ENCODE results near the gene TEK. TPM values are rescaled to one million over a fixed set of nuclear protein-coding genes. Genes with fewer than 3 reads are reported as not detected.

TEK gene
- total and polyA plus RNA-seq, 7 experiments from 2014 or later = not detected

DNA sequence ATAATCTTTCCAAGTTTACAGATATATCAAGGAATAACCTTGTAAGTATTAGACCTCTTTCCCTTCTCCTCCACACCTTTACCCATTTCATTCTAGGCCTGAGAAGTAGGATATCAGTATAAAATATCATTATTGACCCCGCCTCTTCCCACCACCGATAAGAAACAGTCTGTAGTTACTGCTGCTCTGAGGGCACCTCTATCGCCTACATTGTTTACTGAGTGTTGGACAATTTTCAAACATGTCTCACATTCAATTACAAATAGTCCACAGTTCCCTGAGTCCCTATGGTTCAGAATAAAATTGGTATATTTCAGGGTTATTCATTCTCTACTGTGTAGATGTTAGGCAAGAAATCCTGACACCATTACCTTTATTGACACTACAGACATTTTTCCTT is 73.4 kb downstream of the TEK start:
- CTCF ChIA-PET = no interaction called here
- no peak overlapping the region for H3K4me3 Mint-ChIP-seq
- no peaks in the 10 kb centered on the region for H3K4me1 Mint-ChIP-seq
- intact Hi-C loops (cut with micrococcal nuclease) = no loop called here
- ATAC-seq (no peak), DNase-seq (no peak)
- H3K27ac ChIP-seq (ENCODE audit: low read depth, low read length) = no peak overlapping the region
- no peaks in the 10 kb centered on the region for H3K36me3 ChIP-seq (ENCODE audit: control insufficient read depth in 2 of 3, insufficient read depth in 3 of 3, low read length in 3 of 3)
- H3K4me1 ChIP-seq (ENCODE audit: control insufficient read depth in 2 of 2, insufficient read depth in 2 of 2, low read length in 2 of 2) = no peaks in the 10 kb centered on the region
- peaks cover 0 to 13% (median 4%) of the 10 kb centered on the region in 11 donors for H3K9me3 Mint-ChIP-seq
- no peaks in the 10 kb centered on the region for H3K27me3 ChIP-seq (ENCODE audit: control insufficient read depth in 2 of 2, insufficient read depth in 2 of 2, low read length in 2 of 2)
- POLR2A ChIA-PET = no interaction called here
- H3K36me3 Mint-ChIP-seq = peaks cover 0 to 4% (median 0%) of the 10 kb centered on the region in 5 donors
- no peak overlapping the region for H3K27ac Mint-ChIP-seq
- H3K27me3 Mint-ChIP-seq = peaks cover 0 to 18% (median 14%) of the 10 kb centered on the region in 5 donors
- H3K4me3 ChIP-seq (ENCODE audit: low read length) = no peak overlapping the region
- H3K9me3 ChIP-seq (ENCODE audit: control insufficient read depth in 2 of 3, low read length in 3 of 3) = no peaks in the 10 kb centered on the region

DNA sequence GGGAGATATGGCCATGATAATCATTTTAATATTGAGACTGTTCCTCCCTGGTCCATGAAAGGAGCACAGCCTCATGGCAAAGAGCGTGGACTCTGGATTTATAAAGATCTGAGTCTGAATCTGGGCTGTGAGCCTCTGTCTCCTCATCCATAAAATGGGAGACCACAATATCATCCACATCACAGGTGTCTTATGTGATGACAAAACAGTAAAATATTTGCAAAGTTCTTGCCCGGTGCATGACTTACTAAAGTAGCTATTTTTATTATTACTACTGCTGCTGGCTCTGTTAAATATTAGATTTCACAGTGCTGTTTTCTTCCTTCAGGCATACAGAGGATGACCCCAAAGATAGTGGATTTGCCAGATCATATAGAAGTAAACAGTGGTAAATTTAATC is 74.1 kb downstream of the TEK start:
- POLR2A ChIA-PET = no interaction called here
- no peak overlapping the region for H3K27ac Mint-ChIP-seq
- no peak for ATAC-seq
- intact Hi-C loops (cut with micrococcal nuclease) = no loop called here
- no peak overlapping the region for H3K4me3 Mint-ChIP-seq
- no peaks in the 10 kb centered on the region for H3K4me1 Mint-ChIP-seq
- H3K27me3 Mint-ChIP-seq = peaks cover 0 to 18% (median 14%) of the 10 kb centered on the region in 5 donors
- Histone ChIP-seq H3K9me3 (ENCODE audit: control insufficient read depth in 2 of 3, low read length in 3 of 3) (no peaks in the 10 kb centered on the region), H3K4me1 (ENCODE audit: control insufficient read depth in 2 of 2, insufficient read depth in 2 of 2, low read length in 2 of 2) (no peaks in the 10 kb centered on the region), H3K36me3 (ENCODE audit: control insufficient read depth in 2 of 3, insufficient read depth in 3 of 3, low read length in 3 of 3) (no peaks in the 10 kb centered on the region), H3K4me3 (ENCODE audit: low read length) (no peak overlapping the region), H3K27ac (ENCODE audit: low read depth, low read length) (no peak overlapping the region), H3K27me3 (ENCODE audit: control insufficient read depth in 2 of 2, insufficient read depth in 2 of 2, low read length in 2 of 2) (no peaks in the 10 kb centered on the region)
- H3K36me3 Mint-ChIP-seq = peaks cover 0 to 1% (median 0%) of the 10 kb centered on the region in 5 donors
- CTCF ChIA-PET = no interaction called here
- no peak for DNase-seq
- H3K9me3 Mint-ChIP-seq = peaks cover 0 to 8% (median 3%) of the 10 kb centered on the region in 11 donors

DNA sequence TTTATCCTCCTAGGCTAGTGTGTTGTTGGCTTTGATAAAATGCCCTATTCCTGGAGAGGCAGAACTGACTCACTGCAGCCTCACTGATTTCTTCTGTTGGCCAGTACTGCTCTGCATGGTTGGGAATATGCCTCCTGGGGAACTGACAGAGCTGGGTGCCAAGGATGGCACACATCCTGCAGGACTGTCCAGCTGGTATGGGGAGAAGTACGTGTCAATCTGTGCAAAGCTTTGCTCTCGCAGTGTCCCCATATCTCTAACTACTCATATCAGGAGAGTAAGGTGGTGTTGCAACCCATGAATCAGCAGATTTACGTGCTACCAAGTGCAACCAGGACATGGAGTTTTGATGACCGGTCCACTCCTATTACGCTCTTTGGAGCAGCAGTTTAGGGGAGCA is 74.7 kb downstream of the TEK start:
- CTCF ChIA-PET = no interaction called here
- no peaks in the 10 kb centered on the region for H3K36me3 ChIP-seq (ENCODE audit: control insufficient read depth in 2 of 3, insufficient read depth in 3 of 3, low read length in 3 of 3)
- ATAC-seq = no peak
- H3K27ac ChIP-seq (ENCODE audit: low read depth, low read length) = no peak overlapping the region
- POLR2A ChIA-PET = no interaction called here
- Mint-ChIP-seq H3K4me3 (no peak overlapping the region), H3K9me3 (peaks cover 0 to 5% (median 0%) of the 10 kb centered on the region in 11 donors), H3K27me3 (peaks cover 0 to 18% (median 14%) of the 10 kb centered on the region in 5 donors), H3K4me1 (no peaks in the 10 kb centered on the region), H3K27ac (no peak overlapping the region), H3K36me3 (no peaks in the 10 kb centered on the region)
- intact Hi-C loops (cut with micrococcal nuclease) = no loop called here
- H3K27me3 ChIP-seq (ENCODE audit: control insufficient read depth in 2 of 2, insufficient read depth in 2 of 2, low read length in 2 of 2) = no peaks in the 10 kb centered on the region
- no peaks in the 10 kb centered on the region for H3K9me3 ChIP-seq (ENCODE audit: control insufficient read depth in 2 of 3, low read length in 3 of 3)
- no peaks in the 10 kb centered on the region for H3K4me1 ChIP-seq (ENCODE audit: control insufficient read depth in 2 of 2, insufficient read depth in 2 of 2, low read length in 2 of 2)
- no peak overlapping the region for H3K4me3 ChIP-seq (ENCODE audit: low read length)
- DNase-seq = no peak

- Mint-ChIP-seq H3K27ac (no peak overlapping the region), H3K27me3 (peaks cover 0 to 18% (median 14%) of the 10 kb centered on the region in 5 donors), H3K4me1 (no peaks in the 10 kb centered on the region), H3K9me3 (peaks cover 0 to 3% (median 0%) of the 10 kb centered on the region in 11 donors), H3K4me3 (no peak overlapping the region), H3K36me3 (no peaks in the 10 kb centered on the region)
- Histone ChIP-seq H3K27me3 (ENCODE audit: control insufficient read depth in 2 of 2, insufficient read depth in 2 of 2, low read length in 2 of 2) (no peaks in the 10 kb centered on the region), H3K9me3 (ENCODE audit: control insufficient read depth in 2 of 3, low read length in 3 of 3) (no peaks in the 10 kb centered on the region), H3K36me3 (ENCODE audit: control insufficient read depth in 2 of 3, insufficient read depth in 3 of 3, low read length in 3 of 3) (no peaks in the 10 kb centered on the region), H3K4me1 (ENCODE audit: control insufficient read depth in 2 of 2, insufficient read depth in 2 of 2, low read length in 2 of 2) (no peaks in the 10 kb centered on the region), H3K4me3 (ENCODE audit: low read length) (no peak overlapping the region), H3K27ac (ENCODE audit: low read depth, low read length) (no peak overlapping the region)
- intact Hi-C loops (cut with micrococcal nuclease) = no loop called here
- CTCF ChIA-PET = no interaction called here
- ATAC-seq (no peak), DNase-seq (no peak)
- POLR2A ChIA-PET = no interaction called here
These were observed 75.7 kb downstream of the TEK start for GRCh38 chr9:27184556-27185351.

GRCh38 chr9:27188426-27188825 is 79.4 kb downstream of the TEK start:
- Mint-ChIP-seq H3K4me3 (no peak overlapping the region), H3K4me1 (no peaks in the 10 kb centered on the region), H3K27me3 (peaks cover 0 to 20% (median 5%) of the 10 kb centered on the region in 5 donors), H3K36me3 (no peaks in the 10 kb centered on the region), H3K9me3 (no peaks in the 10 kb centered on the region), H3K27ac (no peak overlapping the region)
- no peak for DNase-seq
- Histone ChIP-seq H3K4me3 (ENCODE audit: low read length) (no peak overlapping the region), H3K4me1 (ENCODE audit: control insufficient read depth in 2 of 2, insufficient read depth in 2 of 2, low read length in 2 of 2) (no peaks in the 10 kb centered on the region), H3K27ac (ENCODE audit: low read depth, low read length) (no peak overlapping the region), H3K27me3 (ENCODE audit: control insufficient read depth in 2 of 2, insufficient read depth in 2 of 2, low read length in 2 of 2) (no peaks in the 10 kb centered on the region), H3K9me3 (ENCODE audit: control insufficient read depth in 2 of 3, low read length in 3 of 3) (no peaks in the 10 kb centered on the region), H3K36me3 (ENCODE audit: control insufficient read depth in 2 of 3, insufficient read depth in 3 of 3, low read length in 3 of 3) (no peaks in the 10 kb centered on the region)
- CTCF ChIA-PET = no interaction called here
- POLR2A ChIA-PET = no interaction called here
- ATAC-seq = no peak
- intact Hi-C loops (cut with micrococcal nuclease) = no loop called here

GRCh38 chr9:27189426-27189825 is 80.4 kb downstream of the TEK start:
- Histone ChIP-seq H3K9me3 (ENCODE audit: control insufficient read depth in 2 of 3, low read length in 3 of 3) (no peaks in the 10 kb centered on the region), H3K27ac (ENCODE audit: low read depth, low read length) (no peak overlapping the region), H3K36me3 (ENCODE audit: control insufficient read depth in 2 of 3, insufficient read depth in 3 of 3, low read length in 3 of 3) (no peaks in the 10 kb centered on the region), H3K27me3 (ENCODE audit: control insufficient read depth in 2 of 2, insufficient read depth in 2 of 2, low read length in 2 of 2) (no peaks in the 10 kb centered on the region), H3K4me1 (ENCODE audit: control insufficient read depth in 2 of 2, insufficient read depth in 2 of 2, low read length in 2 of 2) (no peaks in the 10 kb centered on the region), H3K4me3 (ENCODE audit: low read length) (no peak overlapping the region)
- Mint-ChIP-seq H3K27me3 (peaks cover 0 to 20% (median 5%) of the 10 kb centered on the region in 5 donors), H3K27ac (no peak overlapping the region), H3K4me1 (no peaks in the 10 kb centered on the region), H3K9me3 (no peaks in the 10 kb centered on the region), H3K36me3 (no peaks in the 10 kb centered on the region), H3K4me3 (no peak overlapping the region)
- ChIA-PET POLR2A (no interaction called here), CTCF (no interaction called here)
- DNase-seq (no peak), ATAC-seq (no peak)
- intact Hi-C loops (cut with micrococcal nuclease) = no loop called here

DNA sequence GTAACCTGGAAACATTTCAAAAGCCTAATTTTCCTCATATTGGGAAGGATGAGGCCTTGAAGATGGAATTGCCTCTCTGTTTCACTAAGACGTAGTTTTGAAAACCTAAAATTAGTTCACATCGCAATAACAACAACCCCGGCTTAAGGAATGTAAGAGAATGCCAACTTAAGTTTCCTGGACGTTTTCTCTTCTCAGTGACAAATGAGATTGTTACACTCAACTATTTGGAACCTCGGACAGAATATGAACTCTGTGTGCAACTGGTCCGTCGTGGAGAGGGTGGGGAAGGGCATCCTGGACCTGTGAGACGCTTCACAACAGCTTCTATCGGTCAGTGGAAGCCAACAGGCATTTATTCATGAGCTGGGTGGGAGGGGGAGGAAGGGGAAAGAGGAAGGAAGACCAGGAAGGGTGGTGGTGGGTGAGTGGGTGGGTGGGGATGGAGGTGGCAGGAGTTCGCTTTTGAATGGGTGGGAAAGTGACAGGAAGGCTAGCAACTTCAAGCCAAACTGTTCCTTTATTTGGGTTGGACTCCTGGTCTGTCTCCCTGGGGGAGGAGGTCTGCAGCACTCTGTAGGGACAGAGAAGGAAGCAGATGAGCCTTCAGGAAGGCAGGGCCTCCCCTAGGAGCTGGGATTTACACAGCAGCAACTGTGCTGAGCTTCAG is 83.4 kb downstream of the TEK start:
- H3K4me3 Mint-ChIP-seq = no peak overlapping the region
- no peaks in the 10 kb centered on the region for H3K9me3 ChIP-seq (ENCODE audit: control insufficient read depth in 2 of 3, low read length in 3 of 3)
- DNase-seq (no peak), ATAC-seq (no peak)
- H3K27ac ChIP-seq (ENCODE audit: low read depth, low read length) = no peak overlapping the region
- H3K36me3 ChIP-seq (ENCODE audit: control insufficient read depth in 2 of 3, insufficient read depth in 3 of 3, low read length in 3 of 3) = no peaks in the 10 kb centered on the region
- ChIA-PET POLR2A (no interaction called here), CTCF (no interaction called here)
- H3K9me3 Mint-ChIP-seq = peaks cover 0 to 1% (median 0%) of the 10 kb centered on the region in 11 donors
- H3K4me3 ChIP-seq (ENCODE audit: low read length) = no peak overlapping the region
- no peaks in the 10 kb centered on the region for H3K27me3 ChIP-seq (ENCODE audit: control insufficient read depth in 2 of 2, insufficient read depth in 2 of 2, low read length in 2 of 2)
- no peaks in the 10 kb centered on the region for H3K4me1 Mint-ChIP-seq
- no peak overlapping the region for H3K27ac Mint-ChIP-seq
- intact Hi-C loops (cut with micrococcal nuclease) = loop anchor here in 1 of 2 donors (10.0 kb wide), 1 partner anchor 1128 kb away; no protein-coding TSS in a partner anchor
- no peaks in the 10 kb centered on the region for H3K4me1 ChIP-seq (ENCODE audit: control insufficient read depth in 2 of 2, insufficient read depth in 2 of 2, low read length in 2 of 2)
- peaks cover 0 to 13% (median 0%) of the 10 kb centered on the region in 5 donors for H3K27me3 Mint-ChIP-seq
- no peaks in the 10 kb centered on the region for H3K36me3 Mint-ChIP-seq
